ENCODE results near the gene MGAT1.

GRCh38 chr5:180787711-180788431, 14.7 kb downstream of the MGAT1 start:
- TF ChIP-seq POLR2AphosphoS5 (IDR thresholded peaks at IDR 0.05; ENCODE audit: low read depth, low read length) = no peak
- no peak for TF ChIP-seq POLR2A (IDR thresholded peaks at IDR 0.05; ENCODE audit: low read depth, low read length)
- no peak for TF ChIP-seq TAF1 (IDR thresholded peaks at IDR 0.05; ENCODE audit: borderline replicate concordance, low read depth, low read length)

All from GM12892 (cell line).